Body of pancreas (tissue), 4 donors: ENCODE results near the gene EIF3A.

Experiments
- POLR2A ChIP-seq, 3 donors: fragments of 450-650 bp; IDR thresholded peaks; one replicate each; pipeline ENCODE4 v1.6.1; 2016; ENCODE audit warnings: antibody characterized with exemption in 3 of 3, mild to moderate bottlenecking in 2 of 3
- TF ChIP-seq, protein P1 (sequence below), 7 experiments: fragments of 450-650 bp in 4 of 7; fragments of 200-600 bp in 3 of 7; sonication (generic) in 3 of 7; IDR thresholded peaks; one replicate each; pipeline ENCODE4 v1.5.1; 2016 to 2019; ENCODE audit warnings: antibody characterized with exemption in 7 of 7

DNA sequence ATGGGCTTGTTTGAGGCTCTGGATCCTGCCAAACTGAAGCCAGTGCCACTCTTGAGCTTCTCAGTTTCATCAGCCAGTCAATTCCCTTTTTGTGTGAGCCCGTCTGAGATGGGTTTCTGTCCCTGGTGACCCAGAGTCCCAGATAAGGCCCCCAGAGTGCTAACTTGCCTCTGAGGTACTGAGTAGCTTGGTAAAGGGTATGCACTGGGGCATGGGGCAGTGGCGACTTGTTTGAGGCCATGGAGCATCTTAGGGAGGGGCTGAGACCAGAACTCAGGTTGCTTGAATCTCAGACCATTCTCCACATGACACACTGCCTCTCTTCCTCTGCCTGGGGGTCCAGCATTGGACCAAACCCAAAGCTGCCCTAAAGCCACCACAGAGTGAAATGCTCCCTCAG is 86.3 kb downstream of the EIF3A start:
- TF ChIP-seq, protein P1, sequence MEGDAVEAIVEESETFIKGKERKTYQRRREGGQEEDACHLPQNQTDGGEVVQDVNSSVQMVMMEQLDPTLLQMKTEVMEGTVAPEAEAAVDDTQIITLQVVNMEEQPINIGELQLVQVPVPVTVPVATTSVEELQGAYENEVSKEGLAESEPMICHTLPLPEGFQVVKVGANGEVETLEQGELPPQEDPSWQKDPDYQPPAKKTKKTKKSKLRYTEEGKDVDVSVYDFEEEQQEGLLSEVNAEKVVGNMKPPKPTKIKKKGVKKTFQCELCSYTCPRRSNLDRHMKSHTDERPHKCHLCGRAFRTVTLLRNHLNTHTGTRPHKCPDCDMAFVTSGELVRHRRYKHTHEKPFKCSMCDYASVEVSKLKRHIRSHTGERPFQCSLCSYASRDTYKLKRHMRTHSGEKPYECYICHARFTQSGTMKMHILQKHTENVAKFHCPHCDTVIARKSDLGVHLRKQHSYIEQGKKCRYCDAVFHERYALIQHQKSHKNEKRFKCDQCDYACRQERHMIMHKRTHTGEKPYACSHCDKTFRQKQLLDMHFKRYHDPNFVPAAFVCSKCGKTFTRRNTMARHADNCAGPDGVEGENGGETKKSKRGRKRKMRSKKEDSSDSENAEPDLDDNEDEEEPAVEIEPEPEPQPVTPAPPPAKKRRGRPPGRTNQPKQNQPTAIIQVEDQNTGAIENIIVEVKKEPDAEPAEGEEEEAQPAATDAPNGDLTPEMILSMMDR (IDR thresholded peaks at IDR 0.05) = no peak
- no peak for TF ChIP-seq POLR2A (IDR thresholded peaks at IDR 0.05)
